ENCODE results near the gene PHKG2.

PHKG2 gene

GRCh38 chr16:30775392-30776188 is 27.4 kb downstream of the PHKG2 start:
- peak; percentile 94 for DNase-seq (ENCODE audit: low spot score)

GRCh38 chr16:30777591-30778297 is 29.5 kb downstream of the PHKG2 start:
- DNase-seq (ENCODE audit: low spot score), result no peak

- no peak for DNase-seq (ENCODE audit: low spot score)
These were observed 30.5 kb downstream of the PHKG2 start for GRCh38 chr16:30778549-30779244.

- DNase-seq (ENCODE audit: low spot score), result no peak
These were observed 31.4 kb downstream of the PHKG2 start for GRCh38 chr16:30779596-30779995.

GRCh38 chr16:30780021-30780420 is 31.8 kb downstream of the PHKG2 start:
- DNase-seq (ENCODE audit: low spot score), result no peak

GRCh38 chr16:30780549-30780948 is 32.3 kb downstream of the PHKG2 start:
- no peak for DNase-seq (ENCODE audit: low spot score)

GRCh38 chr16:30782486-30783279 is 34.5 kb downstream of the PHKG2 start:
- DNase-seq (ENCODE audit: low spot score), result no peak

GRCh38 chr16:30783280-30784109 is 35.3 kb downstream of the PHKG2 start:
- no peak for DNase-seq (ENCODE audit: low spot score)

- no peak for DNase-seq (ENCODE audit: low spot score)
These were observed 36.0 kb downstream of the PHKG2 start for GRCh38 chr16:30784215-30784614.

GRCh38 chr16:30785126-30786106 is 37.2 kb downstream of the PHKG2 start:
- no peak for DNase-seq (ENCODE audit: low spot score)

- peak; percentile 77 for DNase-seq (ENCODE audit: low spot score)
These were observed 38.1 kb downstream of the PHKG2 start for GRCh38 chr16:30786115-30786935.

GRCh38 chr16:30786936-30787612 is 38.8 kb downstream of the PHKG2 start, which contains the start of gene ZNF629:
Gene ZNF629 (minus strand): TSS chr16:30787205. CDS start chr16:30784482, 2,723 bp downstream.
- peak; percentile 88 for DNase-seq (ENCODE audit: low spot score)

GRCh38 chr16:30787613-30788378 is 39.6 kb downstream of the PHKG2 start:
- no peak for DNase-seq (ENCODE audit: low spot score)

- no peak for DNase-seq (ENCODE audit: low spot score)
These were observed 45.4 kb downstream of the PHKG2 start for GRCh38 chr16:30793508-30794069.

GRCh38 chr16:30794634-30795033 is 46.4 kb downstream of the PHKG2 start:
- DNase-seq (ENCODE audit: low spot score), result no peak

- DNase-seq (ENCODE audit: low spot score), result no peak
These were observed 49.6 kb downstream of the PHKG2 start for GRCh38 chr16:30797670-30798309.
